H1 (cell line): ENCODE measurements around the gene RTCA. TPM values are rescaled to one million over a fixed set of nuclear protein-coding genes. Genes with fewer than 3 reads are reported as not detected.

ENCODE experiments used
- ATF3 ChIP-seq: IDR thresholded peaks from 2 replicates; pipeline ENCODE4 v1.6.1; 2011; ENCODE audit warnings: low read depth, mild to moderate bottlenecking, low read length; ENCODE audit not compliant: insufficient read depth
- KDM4A ChIP-seq: IDR thresholded peaks from one replicate; pipeline ENCODE4 v1.7.1; 2012; ENCODE audit warnings: low read depth, mild to moderate bottlenecking, moderate library complexity, low read length, inconsistent platforms; ENCODE audit not compliant: severe bottlenecking
- polyA plus RNA-seq, 7 experiments: library from polyadenylated mRNA; depleted of rRNA in 3 of 7; stranded (reverse) in 5 of 7; unstranded in 2 of 7; fragments of >200 nt in 5 of 7; fragments of 200-250 nt in 2 of 7; gene quantifications; 1 replicate in 5 of 7; 2 replicates in 1 of 7; 4 replicates in 1 of 7; pipeline versions ENCODE4 v1.2.1 to v1.2.3, GENCODE V29; 2011 to 2013; ENCODE audit warnings: missing spikeins in 2 of 7, mixed read lengths in 2 of 7
- total RNA-seq: library from RNA; stranded (reverse); fragmentation: NEBNext Ultra II Directional; extraction: Animal tissue kit (Norgen Biotek cat#: 25700); gene quantifications from 2 replicates; pipeline ENCODE4 v1.2.1, GENCODE V29; 2021

RTCA gene
- total and polyA plus RNA-seq, 2 of the 8 experiments (the other 6 are each of a cell fraction or from before 2014, with no cell fraction given): 13.8 to 31.6 TPM

- TF ChIP-seq KDM4A (no peak), ATF3 (no peak)
These were observed 42.8 kb downstream of the RTCA start (continued) for GRCh38 chr1:100308777-100309176.
